ENCODE data around the gene OLFM1. TPM values are rescaled to one million over a fixed set of nuclear protein-coding genes. Genes with fewer than 3 reads are reported as not detected.
"Not testable (repeated sequence)": the region's sequence is repeated elsewhere in the genome, so short reads cannot be mapped to it uniquely, and the experiment has no call there.

The OLFM1 gene
- total and polyA plus RNA-seq, 7 experiments from 2014 or later, result 0.19 to 2.1 (median 0.87) TPM; not detected in 3

- no peak overlapping the region for H3K4me3 Mint-ChIP-seq
- Histone ChIP-seq H3K36me3 (ENCODE audit: control insufficient read depth in 2 of 3, insufficient read depth in 3 of 3, low read length in 3 of 3) (no peaks in the 10 kb centered on the region), H3K27ac (ENCODE audit: low read depth, low read length) (no peak overlapping the region), H3K4me3 (ENCODE audit: low read length) (no peak overlapping the region), H3K4me1 (ENCODE audit: control insufficient read depth in 2 of 2, insufficient read depth in 2 of 2, low read length in 2 of 2) (no peaks in the 10 kb centered on the region), H3K27me3 (ENCODE audit: control insufficient read depth in 2 of 2, insufficient read depth in 2 of 2, low read length in 2 of 2) (no peaks in the 10 kb centered on the region), H3K9me3 (ENCODE audit: control insufficient read depth in 2 of 3, low read length in 3 of 3) (no peaks in the 10 kb centered on the region)
- DNase-seq, result no peak
- H3K36me3 Mint-ChIP-seq, result no peaks in the 10 kb centered on the region
- peaks cover 0 to 1% (median 0%) of the 10 kb centered on the region in 11 donors for H3K9me3 Mint-ChIP-seq
- no peak for ATAC-seq
- peaks cover 13 to 45% (median 23%) of the 10 kb centered on the region in 5 donors for H3K27me3 Mint-ChIP-seq
- ChIA-PET CTCF (no interaction called here), POLR2A (no interaction called here)
- intact Hi-C loops (cut with micrococcal nuclease), result no loop called here
- no peak overlapping the region for H3K27ac Mint-ChIP-seq
- peaks cover 0 to 7% (median 0%) of the 10 kb centered on the region in 7 donors for H3K4me1 Mint-ChIP-seq
Measured at GRCh38 chr9:135109650-135110049, 22.2 kb downstream of the OLFM1 start.

- no peak overlapping the region for H3K27ac ChIP-seq (ENCODE audit: low read depth, low read length)
- Mint-ChIP-seq H3K4me3 (no peak overlapping the region), H3K9me3 (peaks cover 0 to 1% (median 0%) of the 10 kb centered on the region in 11 donors), H3K4me1 (peaks cover 0 to 7% (median 0%) of the 10 kb centered on the region in 7 donors), H3K27ac (no peak overlapping the region), H3K36me3 (no peaks in the 10 kb centered on the region), H3K27me3 (peaks cover 13 to 41% (median 23%) of the 10 kb centered on the region in 5 donors)
- DNase-seq (no peak), ATAC-seq (no peak)
- H3K36me3 ChIP-seq (ENCODE audit: control insufficient read depth in 2 of 3, insufficient read depth in 3 of 3, low read length in 3 of 3), result no peaks in the 10 kb centered on the region
- ChIA-PET POLR2A (no interaction called here), CTCF (no interaction called here)
- intact Hi-C loops (cut with micrococcal nuclease), result no loop called here
- no peak overlapping the region for H3K4me3 ChIP-seq (ENCODE audit: low read length)
- no peaks in the 10 kb centered on the region for H3K4me1 ChIP-seq (ENCODE audit: control insufficient read depth in 2 of 2, insufficient read depth in 2 of 2, low read length in 2 of 2)
- H3K9me3 ChIP-seq (ENCODE audit: control insufficient read depth in 2 of 3, low read length in 3 of 3), result no peaks in the 10 kb centered on the region
- H3K27me3 ChIP-seq (ENCODE audit: control insufficient read depth in 2 of 2, insufficient read depth in 2 of 2, low read length in 2 of 2), result no peaks in the 10 kb centered on the region
Measured at GRCh38 chr9:135110416-135110815, 22.9 kb downstream of the OLFM1 start.

- H3K27me3 Mint-ChIP-seq, result peaks cover 13 to 41% (median 23%) of the 10 kb centered on the region in 5 donors
- ATAC-seq; intact Hi-C loops (cut with micrococcal nuclease): not testable (repeated sequence)
Measured at GRCh38 chr9:135111600-135111999, 24.1 kb downstream of the OLFM1 start.

GRCh38 chr9:135116371-135116770 lies 28.9 kb downstream of the OLFM1 start:
- intact Hi-C loops (cut with micrococcal nuclease), result no loop called here
- H3K9me3 Mint-ChIP-seq, result peaks cover 0 to 6% (median 0%) of the 10 kb centered on the region in 11 donors
- H3K27ac Mint-ChIP-seq, result no peak overlapping the region
- H3K4me1 Mint-ChIP-seq, result no peaks in the 10 kb centered on the region
- ATAC-seq (no peak), DNase-seq (no peak)
- H3K9me3 ChIP-seq (ENCODE audit: control insufficient read depth in 2 of 3, low read length in 3 of 3), result no peaks in the 10 kb centered on the region
- H3K27me3 ChIP-seq (ENCODE audit: control insufficient read depth in 2 of 2, insufficient read depth in 2 of 2, low read length in 2 of 2), result no peaks in the 10 kb centered on the region
- H3K36me3 Mint-ChIP-seq, result no peaks in the 10 kb centered on the region
- ChIA-PET CTCF (no interaction called here), POLR2A (no interaction called here)
- no peak overlapping the region for H3K4me3 ChIP-seq (ENCODE audit: low read length)
- H3K4me3 Mint-ChIP-seq, result no peak overlapping the region
- H3K27me3 Mint-ChIP-seq, result peaks cover 0 to 12% (median 0%) of the 10 kb centered on the region in 5 donors
- H3K27ac ChIP-seq (ENCODE audit: low read depth, low read length), result no peak overlapping the region
- no peaks in the 10 kb centered on the region for H3K36me3 ChIP-seq (ENCODE audit: control insufficient read depth in 2 of 3, insufficient read depth in 3 of 3, low read length in 3 of 3)
- no peaks in the 10 kb centered on the region for H3K4me1 ChIP-seq (ENCODE audit: control insufficient read depth in 2 of 2, insufficient read depth in 2 of 2, low read length in 2 of 2)

More at GRCh38 chr9:135111600-135111999, 24.1 kb downstream of the OLFM1 start:
- DNase-seq; H3K27me3 ChIP-seq (ENCODE audit: control insufficient read depth in 2 of 2, insufficient read depth in 2 of 2, low read length in 2 of 2); H3K27ac Mint-ChIP-seq; H3K36me3 ChIP-seq (ENCODE audit: control insufficient read depth in 2 of 3, insufficient read depth in 3 of 3, low read length in 3 of 3); H3K4me1 ChIP-seq (ENCODE audit: control insufficient read depth in 2 of 2, insufficient read depth in 2 of 2, low read length in 2 of 2); H3K4me3 Mint-ChIP-seq; H3K4me1 Mint-ChIP-seq; H3K4me3 ChIP-seq (ENCODE audit: low read length); H3K27ac ChIP-seq (ENCODE audit: low read depth, low read length); H3K36me3 Mint-ChIP-seq; POLR2A ChIA-PET; H3K9me3 Mint-ChIP-seq; H3K9me3 ChIP-seq (ENCODE audit: control insufficient read depth in 2 of 3, low read length in 3 of 3): not testable (repeated sequence)
- CTCF ChIA-PET, result interaction anchor here (0.6 kb wide), 1 partner anchor 300 kb away, joined by 3 read pairs; no protein-coding TSS in a partner anchor

GRCh38 chr9:135116881-135117280 lies 29.4 kb downstream of the OLFM1 start:
- Histone ChIP-seq H3K9me3 (ENCODE audit: control insufficient read depth in 2 of 3, low read length in 3 of 3) (no peaks in the 10 kb centered on the region), H3K4me3 (ENCODE audit: low read length) (no peak overlapping the region), H3K4me1 (ENCODE audit: control insufficient read depth in 2 of 2, insufficient read depth in 2 of 2, low read length in 2 of 2) (no peaks in the 10 kb centered on the region), H3K27ac (ENCODE audit: low read depth, low read length) (no peak overlapping the region), H3K36me3 (ENCODE audit: control insufficient read depth in 2 of 3, insufficient read depth in 3 of 3, low read length in 3 of 3) (no peaks in the 10 kb centered on the region), H3K27me3 (ENCODE audit: control insufficient read depth in 2 of 2, insufficient read depth in 2 of 2, low read length in 2 of 2) (no peaks in the 10 kb centered on the region)
- DNase-seq (no peak), ATAC-seq (no peak)
- Mint-ChIP-seq H3K9me3 (peaks cover 0 to 6% (median 0%) of the 10 kb centered on the region in 11 donors), H3K27me3 (peaks cover 0 to 6% (median 0%) of the 10 kb centered on the region in 5 donors), H3K4me3 (no peak overlapping the region), H3K27ac (no peak overlapping the region), H3K36me3 (no peaks in the 10 kb centered on the region), H3K4me1 (no peaks in the 10 kb centered on the region)
- intact Hi-C loops (cut with micrococcal nuclease), result no loop called here
- POLR2A ChIA-PET, result no interaction called here
- CTCF ChIA-PET, result no interaction called here

- peaks cover 0 to 6% (median 0%) of the 10 kb centered on the region in 11 donors for H3K9me3 Mint-ChIP-seq
- intact Hi-C loops (cut with micrococcal nuclease), result no loop called here
- DNase-seq, result no peak
- Histone ChIP-seq H3K27ac (ENCODE audit: low read depth, low read length) (no peak overlapping the region), H3K9me3 (ENCODE audit: control insufficient read depth in 2 of 3, low read length in 3 of 3) (no peaks in the 10 kb centered on the region), H3K4me3 (ENCODE audit: low read length) (no peak overlapping the region), H3K27me3 (ENCODE audit: control insufficient read depth in 2 of 2, insufficient read depth in 2 of 2, low read length in 2 of 2) (no peaks in the 10 kb centered on the region), H3K4me1 (ENCODE audit: control insufficient read depth in 2 of 2, insufficient read depth in 2 of 2, low read length in 2 of 2) (no peaks in the 10 kb centered on the region), H3K36me3 (ENCODE audit: control insufficient read depth in 2 of 3, insufficient read depth in 3 of 3, low read length in 3 of 3) (no peaks in the 10 kb centered on the region)
- ATAC-seq, result no peak
- ChIA-PET POLR2A (no interaction called here), CTCF (no interaction called here)
- peaks cover 0 to 4% (median 0%) of the 10 kb centered on the region in 5 donors for H3K27me3 Mint-ChIP-seq
- no peak overlapping the region for H3K27ac Mint-ChIP-seq
- H3K4me1 Mint-ChIP-seq, result no peaks in the 10 kb centered on the region
- peak overlapping the region in 1 of 10 donors; percentile 43 for H3K4me3 Mint-ChIP-seq
- no peaks in the 10 kb centered on the region for H3K36me3 Mint-ChIP-seq
Measured at GRCh38 chr9:135117281-135117680, 29.8 kb downstream of the OLFM1 start.

GRCh38 chr9:135119496-135120064 lies 32.1 kb downstream of the OLFM1 start:
- no peak overlapping the region for H3K27ac ChIP-seq (ENCODE audit: low read depth, low read length)
- peaks cover 0 to 6% (median 0%) of the 10 kb centered on the region in 11 donors for H3K9me3 Mint-ChIP-seq
- H3K4me3 Mint-ChIP-seq, result no peak overlapping the region
- no peaks in the 10 kb centered on the region for H3K36me3 ChIP-seq (ENCODE audit: control insufficient read depth in 2 of 3, insufficient read depth in 3 of 3, low read length in 3 of 3)
- ChIA-PET CTCF (no interaction called here), POLR2A (no interaction called here)
- intact Hi-C loops (cut with micrococcal nuclease), result no loop called here
- H3K27me3 Mint-ChIP-seq, result peaks cover 0 to 8% (median 0%) of the 10 kb centered on the region in 5 donors
- no peaks in the 10 kb centered on the region for H3K4me1 ChIP-seq (ENCODE audit: control insufficient read depth in 2 of 2, insufficient read depth in 2 of 2, low read length in 2 of 2)
- H3K27me3 ChIP-seq (ENCODE audit: control insufficient read depth in 2 of 2, insufficient read depth in 2 of 2, low read length in 2 of 2), result no peaks in the 10 kb centered on the region
- no peak overlapping the region for H3K27ac Mint-ChIP-seq
- H3K36me3 Mint-ChIP-seq, result no peaks in the 10 kb centered on the region
- H3K4me1 Mint-ChIP-seq, result no peaks in the 10 kb centered on the region
- H3K9me3 ChIP-seq (ENCODE audit: control insufficient read depth in 2 of 3, low read length in 3 of 3), result no peaks in the 10 kb centered on the region
- H3K4me3 ChIP-seq (ENCODE audit: low read length), result no peak overlapping the region
- ATAC-seq, result no peak
- DNase-seq, result no peak

Measured in naive thymus-derived CD4-positive, alpha-beta T cell (primary cell).